Measurements from ENCODE around the gene SYT12. TPM values are rescaled to one million over a fixed set of nuclear protein-coding genes. Genes with fewer than 3 reads are reported as not detected.

SYT12 gene
- total RNA-seq, 1 experiment from 2014 or later: 4.6 TPM

GRCh38 chr11:66976925-66977324, 46.0 kb upstream of the SYT12 start:
- Mint-ChIP-seq H3K27me3 (ENCODE audit: low read depth) (no peaks in the 10 kb centered on the region), H3K27ac (no peak overlapping the region), H3K4me3 (no peak overlapping the region), H3K36me3 (no peaks in the 10 kb centered on the region), H3K9me3 (peaks cover 8% of the 10 kb centered on the region), H3K4me1 (peaks cover 11% of the 10 kb centered on the region)
- ChIA-PET CTCF (interaction anchor here (0.8 to 4.8 kb wide), 9 partner anchors 19 to 124 kb away, joined by 3 to 29 read pairs (median 13); partner anchors contain the start of genes PC and SYT12), POLR2A (no interaction called here)
- DNase-seq (ENCODE audit: low spot score) (no peak), ATAC-seq (no peak)
- no peak for TF ChIP-seq PRRX2 (CRISPR knock-in tag; IDR thresholded peaks at IDR 0.05)
- TF ChIP-seq JAZF1 (CRISPR knock-in tag; IDR thresholded peaks at IDR 0.05): no peak
- no peak for TF ChIP-seq PRDM15 (CRISPR knock-in tag; IDR thresholded peaks at IDR 0.05)
- TF ChIP-seq ATF2 (CRISPR knock-in tag; IDR thresholded peaks at IDR 0.05; ENCODE audit: borderline replicate concordance, low read depth): no peak
- TF ChIP-seq GABPB1 (CRISPR knock-in tag; IDR thresholded peaks at IDR 0.05): no peak
- no peak for TF ChIP-seq NR2C2 (CRISPR knock-in tag; IDR thresholded peaks at IDR 0.05)

GRCh38 chr11:66978229-66978628, 44.7 kb upstream of the SYT12 start:
- H3K27ac Mint-ChIP-seq: no peak overlapping the region
- ChIA-PET CTCF (no interaction called here), POLR2A (no interaction called here)

More at GRCh38 chr11:66978229-66978628, 44.7 kb upstream of the SYT12 start:
- no peak for TF ChIP-seq AFF4 (CRISPR knock-in tag; IDR thresholded peaks at IDR 0.05; ENCODE audit: borderline replicate concordance)
- no peak for TF ChIP-seq MXD4 (CRISPR knock-in tag; IDR thresholded peaks at IDR 0.05; ENCODE audit: borderline replicate concordance)
- TF ChIP-seq ZMAT4 (CRISPR knock-in tag; IDR thresholded peaks at IDR 0.05): no peak
- TF ChIP-seq ATF6 (CRISPR knock-in tag; IDR thresholded peaks at IDR 0.05): no peak
- TF ChIP-seq MYBL2 (CRISPR knock-in tag; IDR thresholded peaks at IDR 0.05): no peak
- no peak for TF ChIP-seq SMAD3 (CRISPR knock-in tag; IDR thresholded peaks at IDR 0.05; ENCODE audit: borderline replicate concordance)
- no peak for TF ChIP-seq TEAD1 (CRISPR knock-in tag; IDR thresholded peaks at IDR 0.05)
- no peak for TF ChIP-seq NFE2L1 (CRISPR knock-in tag; IDR thresholded peaks at IDR 0.05)
- TF ChIP-seq SP1 (CRISPR knock-in tag; conservative IDR thresholded peaks at IDR 0.05): no peak
- peaks cover 8% of the 10 kb centered on the region for H3K9me3 Mint-ChIP-seq
- DNase-seq (ENCODE audit: low spot score) (no peak), ATAC-seq (no peak)
- no peak overlapping the region for H3K4me3 Mint-ChIP-seq
- H3K27me3 Mint-ChIP-seq (ENCODE audit: low read depth): no peaks in the 10 kb centered on the region
- H3K4me1 Mint-ChIP-seq: peaks cover 11% of the 10 kb centered on the region
- H3K36me3 Mint-ChIP-seq: no peaks in the 10 kb centered on the region

Measured in WTC11 (cell line).